Posterior vena cava (tissue), 2 donors: ENCODE data around the gene HOXB7. TPM values are rescaled to one million over a fixed set of nuclear protein-coding genes. Genes with fewer than 3 reads are reported as not detected.

ENCODE experiments used
- DNase-seq: peaks from one replicate; pipeline ENCODE4 v3.0.0-alpha.2; 2020; ENCODE audit warnings: low spot score
- intact Hi-C, 2 donors: fragments of 100-400 bp; cut with DNase I; formaldehyde crosslinking; loops; one replicate each; pipeline versions ENCODE4 v1.14.1 to v1.14.2; 2022 to 2023
- total RNA-seq, 2 donors: library from RNA; stranded (reverse); fragmentation: NEBNext Ultra II Directional; extraction: Animal tissue kit (Norgen Biotek cat#: 25700); gene quantifications; one replicate each; pipeline ENCODE4 v1.2.1, GENCODE V29; 2021
- donor health status: DM: yes; HTN: yes; CAD: no.
- donor health status: DM: yes; HTN: yes; CAD: no.

Gene HOXB7
- total RNA-seq, 2 donors from 2014 or later = 8.0 to 11.1 TPM

- peak; percentile 4 for DNase-seq
- intact Hi-C loops = no loop called here
These were observed 26.8 kb upstream of the HOXB7 start for GRCh38 chr17:48637323-48638260.

- intact Hi-C loops = no loop called here
- DNase-seq = no peak
These were observed 25.6 kb upstream of the HOXB7 start for GRCh38 chr17:48636177-48637018.

GRCh38 chr17:48634493-48635208 is 23.8 kb upstream of the HOXB7 start:
- intact Hi-C loops = no loop called here
- DNase-seq = no peak

GRCh38 chr17:48633266-48633677 is 22.5 kb upstream of the HOXB7 start:
- DNase-seq = peak; percentile 66
- intact Hi-C loops = no loop called here

- DNase-seq = peak; percentile 31
- intact Hi-C loops = no loop called here
These were observed 21.9 kb upstream of the HOXB7 start for GRCh38 chr17:48632579-48633265.

GRCh38 chr17:48631693-48632578 is 21.1 kb upstream of the HOXB7 start:
- intact Hi-C loops = no loop called here
- peak; percentile 65 for DNase-seq

- intact Hi-C loops = no loop called here
- peak; percentile 55 for DNase-seq
These were observed 20.3 kb upstream of the HOXB7 start for GRCh38 chr17:48630925-48631692.

GRCh38 chr17:48630009-48630924 is 19.4 kb upstream of the HOXB7 start:
- peak; percentile 28 for DNase-seq
- intact Hi-C loops = no loop called here

GRCh38 chr17:48629411-48629759 is 18.6 kb upstream of the HOXB7 start:
- peak; percentile 38 for DNase-seq
- intact Hi-C loops = no loop called here

GRCh38 chr17:48628649-48629410 is 18.0 kb upstream of the HOXB7 start:
- DNase-seq = peak; percentile 52
- intact Hi-C loops = no loop called here

- intact Hi-C loops = no loop called here
These were observed 17.1 kb upstream of the HOXB7 start for GRCh38 chr17:48627623-48628521.

GRCh38 chr17:48627118-48627597 is 16.3 kb upstream of the HOXB7 start:
- intact Hi-C loops = no loop called here
- no peak for DNase-seq

More at GRCh38 chr17:48627623-48628521, 17.1 kb upstream of the HOXB7 start:
- peak; percentile 68 for DNase-seq

- no peak for DNase-seq
- intact Hi-C loops = no loop called here
These were observed 15.7 kb upstream of the HOXB7 start, which contains the start of gene HOXB9 for GRCh38 chr17:48626245-48627117. HOXB9 (minus strand) TSS chr17:48626358; CDS start chr17:48626269, 89 bp downstream.
